IPS-11a (cell line): ENCODE measurements around the gene TEX264.

ENCODE experiments used
- H3K4me3 ChIP-seq: one replicate; pipeline ENCODE4 v1.5.1; 2013; ENCODE audit warnings: low read depth, low read length, control low read depth

The TEX264 gene

DNA sequence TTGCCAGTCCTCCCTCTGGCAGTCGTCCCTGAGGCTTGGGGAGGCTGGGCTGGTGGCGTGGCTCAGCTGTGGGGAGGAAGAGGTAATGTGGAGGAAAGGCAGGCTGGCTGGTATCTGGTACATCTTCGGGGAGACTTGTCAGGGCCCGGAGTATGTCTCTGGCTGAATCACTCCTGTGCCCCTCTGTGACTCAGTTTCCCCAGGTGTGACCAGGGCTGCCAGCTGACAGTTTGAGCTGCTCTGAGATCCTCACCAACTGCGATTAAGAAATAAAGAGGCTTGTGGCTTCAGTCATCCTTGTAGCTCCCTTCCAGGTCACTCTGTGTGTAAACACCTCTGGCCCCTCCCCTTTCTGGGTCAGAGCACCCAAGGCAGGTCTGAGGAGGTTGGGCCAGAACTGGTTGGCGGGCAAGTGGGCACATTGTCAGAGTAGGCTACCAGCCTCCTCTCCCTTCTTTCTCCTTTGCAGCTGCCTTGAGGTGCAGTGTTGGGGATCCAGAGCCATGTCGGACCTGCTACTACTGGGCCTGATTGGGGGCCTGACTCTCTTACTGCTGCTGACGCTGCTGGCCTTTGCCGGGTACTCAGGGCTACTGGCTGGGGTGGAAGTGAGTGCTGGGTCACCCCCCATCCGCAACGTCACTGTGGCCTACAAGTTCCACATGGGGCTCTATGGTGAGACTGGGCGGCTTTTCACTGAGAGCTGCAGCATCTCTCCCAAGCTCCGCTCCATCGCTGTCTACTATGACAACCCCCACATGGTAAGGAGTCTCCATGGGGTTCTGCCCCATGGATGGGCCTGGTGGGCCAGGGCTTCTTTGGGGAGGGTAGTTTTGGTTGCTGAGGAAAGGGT, 3.0 kb downstream of the TEX264 start:
- H3K4me3 ChIP-seq: no peak overlapping the region

DNA sequence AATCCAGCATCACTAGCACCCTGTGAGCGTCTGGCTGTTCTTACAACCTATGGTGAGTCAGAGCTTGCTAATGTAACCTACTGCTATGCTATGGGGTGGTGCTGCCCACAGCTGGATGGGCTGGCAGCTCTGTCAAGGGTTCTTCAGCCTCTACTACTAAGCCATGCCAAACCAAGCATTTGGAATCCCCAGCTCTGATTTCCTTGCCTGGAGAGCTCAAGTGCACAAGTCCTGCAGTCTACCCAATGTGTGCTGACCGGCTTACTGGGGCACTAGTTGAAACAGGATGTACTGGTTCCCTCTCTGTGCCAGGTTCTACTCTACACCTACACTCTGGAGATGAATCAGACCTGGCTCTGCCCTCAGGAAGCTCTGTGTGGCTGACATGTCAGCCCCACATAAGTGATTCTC, 4.2 kb downstream of the TEX264 start:
- H3K4me3 ChIP-seq: no peak overlapping the region

DNA sequence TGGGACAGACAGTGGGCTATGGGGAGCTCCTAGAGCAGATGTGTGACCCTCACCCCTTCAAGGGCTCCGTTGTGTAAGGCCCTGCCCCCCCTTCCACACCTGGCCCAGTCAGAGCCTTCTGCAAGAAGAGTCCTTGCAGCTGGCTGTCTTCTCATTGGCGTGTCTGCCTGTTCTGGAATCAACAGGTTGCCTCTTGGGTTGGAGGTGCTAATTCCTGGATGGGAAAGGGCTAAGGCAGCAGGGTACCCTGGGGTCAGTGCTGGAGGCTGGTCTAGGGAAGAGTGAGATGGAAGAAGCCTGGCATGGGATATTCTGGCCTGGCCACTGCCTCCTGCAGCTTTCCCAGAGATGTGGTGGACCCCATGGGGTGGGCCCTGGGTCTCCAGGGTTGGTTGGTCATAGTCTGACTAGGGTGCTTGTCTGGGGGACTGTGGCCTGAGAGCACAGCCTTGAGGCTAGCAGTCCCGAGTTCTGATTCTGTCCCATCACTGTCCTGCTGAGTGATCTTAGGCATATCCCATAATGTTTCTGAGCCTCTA, 5.1 kb downstream of the TEX264 start:
- no peak overlapping the region for H3K4me3 ChIP-seq

DNA sequence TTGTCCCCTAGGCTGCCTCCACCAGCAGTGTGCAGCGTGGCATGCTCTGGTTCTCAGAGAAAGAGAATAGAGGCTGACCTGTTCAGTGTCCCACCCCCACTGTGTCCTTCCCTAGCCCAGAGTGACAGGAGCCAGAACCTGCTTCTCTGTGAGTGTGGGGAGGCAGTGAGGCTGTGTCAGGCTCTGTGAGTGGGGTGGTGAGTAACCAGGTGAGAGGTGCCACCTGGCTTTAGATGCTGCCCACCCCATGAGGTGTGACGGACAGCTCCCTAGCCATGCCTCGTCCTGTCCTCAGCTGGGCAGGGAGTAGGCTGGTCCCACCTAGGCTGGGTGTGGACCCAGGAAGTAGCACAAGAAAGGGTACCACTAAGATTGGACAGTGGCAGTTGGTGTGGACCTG, 6.3 kb downstream of the TEX264 start:
- H3K4me3 ChIP-seq: no peak overlapping the region

DNA sequence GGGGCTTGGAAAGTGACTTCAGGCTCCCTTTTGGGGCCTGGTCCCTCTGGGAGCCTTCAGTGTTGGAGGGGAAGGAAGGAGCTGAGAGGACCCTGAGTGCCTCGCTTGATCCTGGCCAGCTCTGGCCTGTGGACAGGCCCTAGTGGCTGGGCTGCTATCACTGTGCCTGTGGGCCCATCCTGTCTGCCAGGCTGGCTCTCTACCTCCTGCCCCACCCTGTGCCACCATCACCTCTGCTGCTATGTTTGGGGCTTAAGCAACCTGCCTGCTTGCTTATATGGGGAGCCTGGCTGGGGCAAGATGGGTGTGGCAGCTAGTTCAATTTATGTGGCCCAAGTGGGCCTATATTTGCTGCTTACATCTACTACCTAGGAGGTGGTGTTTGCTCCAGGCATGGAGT, 7.1 kb downstream of the TEX264 start:
- H3K4me3 ChIP-seq: no peak overlapping the region

DNA sequence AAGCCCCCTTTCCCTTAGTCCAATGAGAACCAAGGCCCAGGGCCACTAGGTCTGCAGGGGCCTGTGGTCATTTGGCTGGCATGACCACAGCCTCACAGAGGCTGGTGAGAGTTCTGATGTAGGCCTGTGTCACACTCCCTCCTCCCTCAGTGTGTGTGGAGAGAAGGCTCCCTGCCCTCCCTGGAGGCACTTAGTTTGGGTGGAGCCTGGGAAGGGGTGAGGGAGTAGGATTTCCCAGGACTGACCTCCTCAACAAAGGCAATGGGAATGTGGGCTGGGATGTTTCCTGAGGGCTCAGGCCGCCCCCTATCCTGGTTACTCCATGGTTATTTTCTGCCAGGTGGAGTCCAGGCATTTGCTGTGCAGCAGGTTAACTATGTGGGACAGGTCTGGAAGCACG, 7.6 kb downstream of the TEX264 start:
- H3K4me3 ChIP-seq: no peak overlapping the region

DNA sequence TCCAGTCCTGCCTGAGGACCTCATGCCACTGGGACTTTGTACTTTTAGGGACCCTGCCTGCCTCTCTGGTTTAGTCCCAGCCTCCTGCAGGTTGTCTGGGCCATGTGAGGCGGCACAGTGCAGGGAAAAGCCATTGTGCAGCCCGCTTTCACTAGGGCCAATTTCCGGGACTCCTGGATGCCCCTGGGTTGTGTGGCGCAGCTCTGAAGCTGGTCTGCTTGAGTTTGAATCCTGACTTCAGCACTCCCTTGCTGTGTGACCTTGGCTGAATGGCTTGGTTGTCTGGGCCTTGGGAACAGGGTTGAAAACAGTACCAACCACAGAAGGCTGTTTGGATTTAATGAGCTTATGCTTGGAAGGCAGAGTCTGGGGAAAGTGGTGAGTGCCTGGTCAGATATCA, 8.3 kb downstream of the TEX264 start:
- no peak overlapping the region for H3K4me3 ChIP-seq

DNA sequence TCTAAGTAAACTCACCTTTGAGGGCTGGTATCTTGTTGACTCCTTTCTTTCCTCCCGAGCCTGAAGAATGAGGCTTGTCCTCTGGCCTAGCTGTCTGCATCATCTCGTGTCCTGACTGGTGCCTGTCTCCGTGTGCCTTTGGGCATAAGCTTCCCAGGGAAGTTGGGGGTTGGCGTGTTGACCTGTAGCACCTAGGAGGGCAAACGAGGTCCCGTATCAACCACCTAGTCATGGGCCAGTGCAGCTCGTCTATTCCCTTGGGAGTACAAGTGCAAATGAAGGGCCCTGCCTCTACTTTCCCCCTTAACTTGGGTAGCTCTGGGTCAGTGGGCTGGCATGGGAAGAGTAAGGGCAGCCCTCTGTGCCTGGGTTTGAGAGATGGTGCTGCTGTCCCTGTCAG, 8.7 kb downstream of the TEX264 start:
- H3K4me3 ChIP-seq: no peak overlapping the region

DNA sequence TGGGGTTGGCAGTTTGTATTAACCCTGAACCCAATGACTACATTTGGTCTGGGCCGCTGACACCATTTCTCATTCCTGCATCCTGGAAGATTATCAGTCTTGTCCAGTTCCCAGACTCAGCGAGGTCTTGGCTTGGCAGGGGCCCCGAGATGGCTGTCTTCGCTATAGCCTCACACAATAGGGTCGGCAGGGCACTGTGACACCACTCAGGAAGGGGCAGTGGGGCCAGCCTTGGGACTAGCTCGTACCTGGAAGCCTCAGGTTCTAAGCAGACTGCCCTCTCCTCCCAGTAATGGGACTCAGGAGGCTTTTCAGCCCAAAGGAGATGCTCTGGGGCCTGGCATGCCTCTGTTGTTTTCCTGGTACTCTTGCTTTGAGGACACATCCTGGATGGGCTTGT, 9.1 kb downstream of the TEX264 start:
- no peak overlapping the region for H3K4me3 ChIP-seq

DNA sequence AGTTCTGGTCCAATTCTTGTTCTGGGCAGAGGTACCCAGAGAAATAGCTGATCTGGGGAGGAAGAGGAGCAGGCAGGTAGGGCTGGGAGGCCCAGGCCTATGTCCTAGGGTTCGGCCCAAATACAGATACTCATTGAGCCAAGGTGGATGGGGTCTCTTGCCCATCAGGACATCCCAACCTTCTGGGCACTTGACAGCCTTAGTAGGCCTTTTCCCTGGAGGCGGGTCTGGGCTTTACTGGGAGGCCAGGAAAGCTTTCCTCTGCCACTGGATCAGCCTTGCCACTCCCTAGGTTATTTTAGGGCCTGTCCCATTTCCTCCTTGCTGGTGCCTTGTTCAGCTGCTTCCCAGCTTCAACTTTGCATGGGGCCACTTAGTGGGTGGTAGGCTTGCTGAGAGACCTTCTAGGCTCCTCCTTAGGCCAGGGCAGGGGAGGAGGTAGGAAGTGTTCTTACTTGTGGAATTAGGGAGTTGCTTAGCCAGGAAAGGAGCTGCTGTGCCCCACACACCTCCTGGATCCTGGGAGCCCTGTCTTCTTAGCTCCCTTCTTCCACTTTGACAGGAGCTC, 9.7 kb downstream of the TEX264 start:
- no peak overlapping the region for H3K4me3 ChIP-seq

DNA sequence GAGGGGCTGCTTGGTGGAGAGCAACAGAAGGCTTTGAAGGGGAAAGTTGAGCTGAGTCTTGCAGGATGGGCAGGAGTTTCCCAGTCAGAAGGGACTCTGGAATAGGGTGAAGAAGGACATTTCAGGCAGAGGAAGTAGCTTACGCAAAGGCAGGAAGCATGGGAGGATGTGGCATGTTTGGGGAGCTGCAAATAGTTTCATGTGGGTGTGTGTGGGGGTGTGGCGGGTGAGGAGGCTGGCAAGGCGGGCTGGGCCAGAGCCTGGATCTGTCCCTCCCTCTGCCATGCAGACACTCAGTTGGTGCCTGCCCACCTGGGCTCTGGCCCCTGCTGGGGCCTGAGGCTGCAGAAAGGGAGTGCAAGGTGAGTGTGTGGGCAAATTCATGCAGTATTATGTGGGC, 10.4 kb downstream of the TEX264 start:
- no peak overlapping the region for H3K4me3 ChIP-seq

DNA sequence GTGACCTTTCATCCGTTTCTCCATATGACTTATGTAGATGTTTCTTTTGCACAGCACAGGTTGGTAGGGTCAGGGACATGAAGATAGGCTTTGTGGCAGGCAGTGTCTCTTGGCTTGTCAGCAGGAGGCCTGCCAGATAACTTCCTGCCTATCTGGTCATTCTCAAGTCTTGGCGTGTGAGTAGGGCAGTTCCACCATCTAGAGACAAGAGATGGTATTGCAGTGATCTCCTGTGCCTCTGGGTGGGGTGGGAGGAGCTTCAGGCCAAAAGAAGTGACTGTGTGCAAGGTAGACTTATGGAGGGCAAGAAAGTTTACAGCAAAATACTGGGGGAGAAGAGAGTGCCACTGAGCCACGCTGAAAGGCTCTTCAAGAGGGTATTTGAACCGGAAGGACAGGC, 11.0 kb downstream of the TEX264 start:
- no peak overlapping the region for H3K4me3 ChIP-seq

DNA sequence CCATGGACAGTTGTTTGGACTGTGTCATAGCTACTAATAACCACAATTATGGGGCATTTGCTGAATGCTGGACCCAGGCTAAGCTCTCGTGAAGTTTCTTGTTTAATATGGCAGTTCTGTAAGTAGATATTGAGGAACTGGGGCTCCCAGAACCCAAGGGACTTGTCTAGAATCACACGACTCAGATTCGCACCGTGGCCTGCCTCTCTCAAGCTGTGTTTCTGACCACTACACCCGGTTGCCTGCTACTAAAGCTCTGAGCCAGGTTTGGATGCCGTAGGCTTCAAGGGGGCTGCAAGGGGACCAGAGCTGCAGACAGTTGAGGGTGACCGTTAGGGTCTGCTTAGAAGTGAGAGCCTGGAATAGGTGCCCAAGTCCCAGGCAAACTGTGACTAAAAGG, 11.5 kb downstream of the TEX264 start:
- H3K4me3 ChIP-seq: no peak overlapping the region

DNA sequence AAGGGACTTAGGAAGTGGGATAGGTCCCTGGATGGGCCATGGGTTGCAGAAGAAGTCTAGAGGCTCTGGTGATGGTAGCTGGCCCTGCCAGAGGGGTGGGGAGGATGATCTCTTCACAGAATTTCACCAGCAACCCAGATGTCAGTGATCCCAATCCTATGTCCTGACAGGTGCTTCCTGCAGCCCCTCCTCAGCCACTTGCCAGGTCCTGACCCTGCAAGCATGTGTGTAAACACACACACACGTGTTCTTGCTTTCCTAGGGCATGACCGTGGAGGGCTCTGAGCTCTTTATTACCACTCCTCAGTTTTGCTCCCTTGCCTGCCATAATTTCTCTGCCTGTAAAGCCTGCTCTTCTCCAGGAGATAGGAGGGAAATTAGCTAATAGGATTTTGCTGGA, 12.5 kb downstream of the TEX264 start:
- no peak overlapping the region for H3K4me3 ChIP-seq

DNA sequence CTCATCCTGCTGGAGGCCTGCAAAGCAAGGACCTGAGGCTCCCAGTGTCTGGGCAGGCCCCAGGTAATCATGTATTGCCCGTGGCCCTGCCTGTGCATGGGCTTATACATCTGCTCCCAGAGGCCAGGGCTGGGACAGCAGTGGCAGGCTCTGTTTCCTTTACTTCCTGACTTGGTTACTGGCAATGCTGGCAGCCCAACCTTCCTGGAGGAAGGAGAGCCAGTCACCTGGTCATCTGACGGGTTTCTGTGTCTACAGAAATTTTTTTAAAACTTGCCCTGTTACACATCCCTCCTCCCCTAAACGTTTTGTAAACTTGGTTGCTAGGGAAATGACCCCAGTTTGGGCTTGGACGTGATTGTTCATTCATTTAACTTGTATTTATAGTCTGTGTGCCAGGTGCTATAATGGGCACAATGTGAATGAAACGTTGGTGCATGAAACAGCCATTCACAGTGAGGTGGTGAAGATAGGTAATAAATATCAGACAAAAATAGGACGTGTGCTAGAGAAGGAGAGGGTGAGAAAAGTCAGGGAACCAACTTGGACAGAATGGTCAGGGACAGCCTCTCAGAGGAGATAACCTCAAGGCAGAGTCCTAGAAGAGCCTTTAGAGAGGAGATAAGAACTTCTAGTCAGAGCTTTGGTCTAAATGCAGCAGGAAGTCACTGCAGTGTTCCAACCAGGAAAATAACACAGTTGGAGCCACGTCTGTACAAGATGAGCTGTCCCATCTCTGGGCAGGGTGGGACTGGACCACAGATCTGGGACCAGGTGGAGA, 14.1 kb downstream of the TEX264 start:
- H3K4me3 ChIP-seq: no peak overlapping the region

DNA sequence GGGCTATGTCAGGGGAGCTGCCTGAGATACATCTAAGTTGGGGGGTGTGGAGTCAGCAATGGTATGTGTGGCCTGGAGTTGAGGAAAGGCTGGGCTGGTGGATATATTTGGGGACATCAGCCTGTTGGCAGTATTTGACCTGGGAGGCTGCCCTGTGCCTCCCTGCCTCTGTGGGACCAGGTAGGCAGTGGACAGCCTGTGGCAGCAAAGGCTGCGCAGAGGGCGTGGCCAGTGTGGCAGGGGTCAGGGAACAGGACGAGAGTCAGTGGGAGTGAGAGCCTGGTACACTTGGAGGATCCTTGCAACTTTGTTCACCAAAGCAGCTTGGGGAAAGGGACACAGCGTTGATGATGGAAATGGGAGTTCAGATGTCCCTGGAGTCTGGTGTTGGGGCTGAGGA, 15.0 kb downstream of the TEX264 start:
- H3K4me3 ChIP-seq: no peak overlapping the region

DNA sequence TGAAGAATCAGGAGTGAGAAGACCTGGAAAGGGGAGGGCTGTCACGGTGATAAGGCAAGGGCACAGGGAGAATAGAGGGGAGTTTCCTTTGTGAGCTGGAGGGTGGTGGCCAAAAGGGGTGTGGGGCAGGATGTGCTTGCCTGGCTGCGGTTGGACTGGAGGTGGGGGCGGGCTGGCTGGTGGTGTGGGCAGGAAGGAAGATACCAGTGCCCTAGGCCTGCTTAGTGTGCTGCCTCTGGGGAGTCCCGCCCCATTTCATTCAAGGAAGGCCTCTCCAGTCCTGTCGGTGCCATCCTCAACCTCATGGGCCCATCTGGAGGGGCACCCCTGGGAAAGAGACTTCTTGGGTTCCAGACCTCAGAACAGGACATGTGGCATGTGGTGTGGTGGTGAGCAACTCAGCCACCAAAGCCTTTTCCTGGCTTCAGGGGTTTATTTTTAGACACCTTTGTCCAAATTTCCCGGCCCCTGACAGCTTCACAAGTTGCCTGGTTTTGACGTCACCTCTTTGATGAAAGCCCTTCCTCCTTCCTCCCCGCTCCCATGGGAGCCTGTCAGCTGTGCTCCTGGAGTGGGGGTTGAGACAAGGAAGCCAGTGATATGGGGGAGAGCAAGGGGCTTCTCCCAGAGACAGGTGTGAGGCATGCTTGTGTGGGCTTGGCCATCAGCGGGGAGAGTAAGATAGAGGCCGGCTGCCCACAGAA, 15.6 kb downstream of the TEX264 start:
- H3K4me3 ChIP-seq: no peak overlapping the region

DNA sequence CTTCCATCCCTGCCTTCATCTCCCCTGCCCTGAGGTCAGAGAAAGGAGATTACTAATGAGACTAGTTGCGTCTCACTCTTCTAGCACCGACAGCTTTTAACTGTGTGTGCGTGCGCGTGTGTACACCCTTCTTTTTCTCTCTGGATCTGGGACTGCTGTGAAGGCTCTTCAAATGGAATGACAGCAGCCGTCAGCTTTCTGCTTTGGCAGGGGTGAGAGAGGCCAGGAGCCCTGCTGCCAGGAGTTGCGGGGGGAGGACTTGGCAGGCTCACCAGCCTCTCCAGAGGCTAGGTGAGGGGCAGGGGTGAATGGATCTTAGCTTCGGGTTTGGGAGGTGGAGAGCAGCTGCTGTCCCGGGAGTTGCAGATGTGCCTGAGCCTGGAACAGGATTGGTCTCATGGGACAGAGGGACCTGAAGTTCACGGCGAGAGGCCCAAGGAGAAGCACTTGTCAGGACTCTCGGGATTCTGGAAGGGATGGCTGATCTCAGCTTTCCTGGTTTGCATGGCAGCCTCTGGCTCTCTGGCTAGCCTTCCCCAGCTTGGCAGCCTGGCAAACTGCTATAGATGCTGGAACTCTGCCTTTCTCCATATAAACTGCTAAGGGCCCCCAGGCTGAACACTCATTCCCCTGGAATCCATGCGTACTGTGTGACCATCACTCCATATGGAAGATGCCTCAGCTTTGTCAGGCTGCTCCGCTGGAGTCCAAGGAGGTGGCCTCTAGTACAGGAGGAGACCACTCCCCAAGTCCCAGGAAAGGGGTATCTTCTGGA, 16.6 kb downstream of the TEX264 start:
- no peak overlapping the region for H3K4me3 ChIP-seq

DNA sequence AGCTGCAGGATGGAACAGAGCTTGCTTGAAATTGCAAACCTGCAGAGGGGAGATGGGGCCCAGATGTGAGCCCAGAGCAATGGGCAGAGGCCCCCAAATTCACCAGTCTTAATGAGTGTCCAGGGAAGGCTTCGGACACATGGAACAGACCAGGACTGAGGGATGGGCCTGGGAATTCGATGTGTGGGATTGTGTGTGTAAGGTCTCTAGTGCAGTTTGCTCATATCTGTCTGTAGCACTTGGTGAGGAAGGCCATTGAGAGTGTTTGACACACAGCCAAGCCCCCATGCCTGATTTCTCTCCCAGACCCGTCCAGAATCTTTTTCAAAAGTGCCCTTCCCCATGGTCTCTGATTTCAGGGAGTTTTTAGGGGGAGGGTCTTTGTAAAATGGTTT, 17.2 kb downstream of the TEX264 start:
- no peak overlapping the region for H3K4me3 ChIP-seq

DNA sequence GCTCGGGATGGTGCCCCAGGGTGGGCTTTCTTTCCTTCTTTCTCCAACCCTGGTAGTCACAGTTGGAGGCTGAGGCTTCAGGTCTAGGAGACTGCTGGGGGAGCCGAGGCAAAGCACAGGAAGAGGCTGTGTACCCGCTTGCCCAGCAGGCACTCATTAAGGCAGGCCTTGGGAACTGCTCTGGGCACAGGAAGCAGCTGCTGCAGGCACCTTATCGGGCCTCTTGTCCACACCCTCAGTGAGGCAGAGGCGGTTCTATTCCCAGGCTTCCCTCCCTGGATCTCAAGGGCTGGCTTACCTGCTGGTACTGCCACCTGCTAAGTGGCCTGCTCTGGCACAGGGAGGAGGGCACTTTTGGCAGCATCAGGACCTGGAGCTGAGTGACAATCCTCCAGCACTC, 20.0 kb downstream of the TEX264 start:
- no peak overlapping the region for H3K4me3 ChIP-seq
